ENCODE data around the gene PPDPF.

Gene PPDPF

DNA sequence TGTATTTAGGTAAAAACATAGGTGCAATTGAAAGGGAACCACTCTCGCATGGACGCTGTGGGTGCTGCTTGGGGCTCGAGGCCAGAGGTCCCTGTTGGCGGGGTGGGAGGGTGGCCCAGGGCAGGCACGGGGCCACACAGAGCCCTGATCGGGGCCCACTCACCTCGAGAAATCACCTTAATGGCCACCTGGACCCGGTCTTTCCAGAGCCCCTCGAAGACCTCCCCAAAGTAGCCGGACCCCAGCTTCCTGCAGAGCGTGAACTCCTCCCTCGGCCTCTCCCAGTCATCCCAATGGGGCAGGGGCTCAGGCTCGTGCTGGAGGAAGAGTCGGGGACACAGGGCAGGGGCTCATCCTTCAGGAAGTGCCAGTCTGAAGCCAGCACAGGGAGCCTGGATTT is 12.8 kb downstream of the PPDPF start:
- Histone ChIP-seq H3K4me3 (ENCODE audit: low read length) (no peak overlapping the region), H3K79me2 (ENCODE audit: low read length) (no peaks in the 10 kb centered on the region), H3K9me2 (replicated peaks; ENCODE audit: insufficient read depth, low read length) (no peaks in the 10 kb centered on the region), H3K27me3 (replicated peaks; ENCODE audit: insufficient read depth, low read length) (peaks cover 42% of the 10 kb centered on the region), H3K4me1 (ENCODE audit: low read length) (peaks cover 7% of the 10 kb centered on the region; the same call in 1 of the 2 replicates), H3K4me2 (ENCODE audit: low read depth, low read length) (no peak overlapping the region), H3K36me3 (replicated peaks; ENCODE audit: insufficient read depth, low read length) (no peaks in the 10 kb centered on the region), H2AFZ (ENCODE audit: low read length) (no peak overlapping the region), H3K9me3 (replicated peaks; ENCODE audit: insufficient read depth, low read length) (no peaks in the 10 kb centered on the region), H4K20me1 (ENCODE audit: insufficient read depth, low read length) (no peaks in the 10 kb centered on the region), H3K9ac (ENCODE audit: low read length) (no peak overlapping the region), H3F3A (ENCODE audit: insufficient read depth, low read length) (peaks cover 4% of the 10 kb centered on the region; the same call in 1 of the 2 replicates), H3K27ac (ENCODE audit: low read length) (no peak overlapping the region)
- no peak for DNase-seq
- no peak for TF ChIP-seq EZH2 (optimal IDR thresholded peaks at IDR 0.05; ENCODE audit: low read depth, low read length)
- TF ChIP-seq, protein P1, sequence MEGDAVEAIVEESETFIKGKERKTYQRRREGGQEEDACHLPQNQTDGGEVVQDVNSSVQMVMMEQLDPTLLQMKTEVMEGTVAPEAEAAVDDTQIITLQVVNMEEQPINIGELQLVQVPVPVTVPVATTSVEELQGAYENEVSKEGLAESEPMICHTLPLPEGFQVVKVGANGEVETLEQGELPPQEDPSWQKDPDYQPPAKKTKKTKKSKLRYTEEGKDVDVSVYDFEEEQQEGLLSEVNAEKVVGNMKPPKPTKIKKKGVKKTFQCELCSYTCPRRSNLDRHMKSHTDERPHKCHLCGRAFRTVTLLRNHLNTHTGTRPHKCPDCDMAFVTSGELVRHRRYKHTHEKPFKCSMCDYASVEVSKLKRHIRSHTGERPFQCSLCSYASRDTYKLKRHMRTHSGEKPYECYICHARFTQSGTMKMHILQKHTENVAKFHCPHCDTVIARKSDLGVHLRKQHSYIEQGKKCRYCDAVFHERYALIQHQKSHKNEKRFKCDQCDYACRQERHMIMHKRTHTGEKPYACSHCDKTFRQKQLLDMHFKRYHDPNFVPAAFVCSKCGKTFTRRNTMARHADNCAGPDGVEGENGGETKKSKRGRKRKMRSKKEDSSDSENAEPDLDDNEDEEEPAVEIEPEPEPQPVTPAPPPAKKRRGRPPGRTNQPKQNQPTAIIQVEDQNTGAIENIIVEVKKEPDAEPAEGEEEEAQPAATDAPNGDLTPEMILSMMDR (IDR thresholded peaks at IDR 0.05; ENCODE audit: low read length): no peak
- no peak for TF ChIP-seq EZH2phosphoT487 (IDR thresholded peaks at IDR 0.05; ENCODE audit: low read length)

DNA sequence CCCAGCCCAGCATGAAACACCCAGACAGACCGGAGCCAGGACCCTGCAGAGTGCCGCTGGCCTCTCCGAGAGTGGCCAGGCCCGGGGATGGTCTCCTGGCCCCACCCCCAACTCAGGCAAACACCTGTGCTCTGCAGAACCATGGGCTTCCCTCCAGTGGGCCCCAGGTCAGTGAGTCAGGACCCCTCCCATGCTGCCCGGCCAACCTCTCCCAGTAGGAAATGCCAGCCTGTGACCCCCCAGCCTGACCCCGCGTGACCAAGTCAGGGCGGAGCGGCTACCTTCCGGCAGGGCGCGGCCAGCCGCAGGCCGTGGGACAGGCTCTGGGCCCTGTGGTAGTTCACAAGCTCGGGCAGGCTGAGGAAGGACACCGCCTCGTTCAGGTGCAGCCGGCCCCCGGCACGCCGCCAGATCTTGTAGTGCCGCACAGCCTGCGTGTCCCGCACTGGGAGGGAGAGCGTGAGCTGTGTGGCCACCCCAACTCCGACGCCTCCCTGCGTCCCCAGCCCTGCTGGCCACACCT is 13.4 kb downstream of the PPDPF start:
- Histone ChIP-seq H3F3A (ENCODE audit: insufficient read depth, low read length) (peaks cover 4% of the 10 kb centered on the region; the same call in 1 of the 2 replicates), H3K4me2 (ENCODE audit: low read depth, low read length) (no peak overlapping the region), H3K36me3 (replicated peaks; ENCODE audit: insufficient read depth, low read length) (no peaks in the 10 kb centered on the region), H2AFZ (ENCODE audit: low read length) (no peak overlapping the region), H3K4me1 (ENCODE audit: low read length) (peaks cover 7% of the 10 kb centered on the region; the same call in 1 of the 2 replicates), H3K4me3 (ENCODE audit: low read length) (no peak overlapping the region), H3K9ac (ENCODE audit: low read length) (no peak overlapping the region), H4K20me1 (ENCODE audit: insufficient read depth, low read length) (no peaks in the 10 kb centered on the region), H3K9me2 (replicated peaks; ENCODE audit: insufficient read depth, low read length) (no peaks in the 10 kb centered on the region), H3K27me3 (replicated peaks; ENCODE audit: insufficient read depth, low read length) (peaks cover 41% of the 10 kb centered on the region), H3K79me2 (ENCODE audit: low read length) (no peaks in the 10 kb centered on the region), H3K9me3 (replicated peaks; ENCODE audit: insufficient read depth, low read length) (no peaks in the 10 kb centered on the region), H3K27ac (ENCODE audit: low read length) (no peak overlapping the region)
- DNase-seq: no peak
- TF ChIP-seq EZH2 (optimal IDR thresholded peaks at IDR 0.05; ENCODE audit: low read depth, low read length) (no peak), EZH2phosphoT487 (IDR thresholded peaks at IDR 0.05; ENCODE audit: low read length) (no peak)
- TF ChIP-seq, protein P1 (IDR thresholded peaks at IDR 0.05; ENCODE audit: low read length): no peak

DNA sequence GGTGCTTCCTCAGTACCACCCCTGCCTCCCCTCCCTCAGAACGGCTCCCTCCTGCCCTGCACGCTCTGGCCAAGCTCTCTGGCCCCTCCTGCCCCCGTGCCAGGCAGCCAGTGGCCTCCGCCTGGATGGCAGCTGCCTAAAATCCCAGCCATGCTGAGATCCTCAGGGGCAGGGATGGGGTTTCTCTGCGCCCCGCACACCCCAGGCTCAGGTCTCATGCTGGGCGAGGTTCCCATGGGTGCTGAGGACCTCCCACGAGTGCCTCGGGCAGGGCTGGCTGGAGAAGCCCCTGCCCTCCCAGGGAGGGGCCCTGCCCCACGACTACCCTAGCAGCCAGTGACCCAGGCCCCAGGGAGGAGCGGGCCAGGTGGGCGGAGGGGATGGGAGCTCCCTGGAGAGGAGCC is 13.9 kb downstream of the PPDPF start:
- H2AFZ ChIP-seq (ENCODE audit: low read length): no peak overlapping the region
- no peaks in the 10 kb centered on the region for H3K9me2 ChIP-seq (replicated peaks; ENCODE audit: insufficient read depth, low read length)
- no peak overlapping the region for H3K27ac ChIP-seq (ENCODE audit: low read length)
- H3K4me2 ChIP-seq (ENCODE audit: low read depth, low read length): no peak overlapping the region
- H3K79me2 ChIP-seq (ENCODE audit: low read length): no peaks in the 10 kb centered on the region
- no peaks in the 10 kb centered on the region for H3K9me3 ChIP-seq (replicated peaks; ENCODE audit: insufficient read depth, low read length)
- H4K20me1 ChIP-seq (ENCODE audit: insufficient read depth, low read length): no peaks in the 10 kb centered on the region
- H3F3A ChIP-seq (ENCODE audit: insufficient read depth, low read length): 0 out of 2 replicates have a peak, but pooled peaks cover 4% of the 10 kb centered on the region
- H3K9ac ChIP-seq (ENCODE audit: low read length): no peak overlapping the region
- no peaks in the 10 kb centered on the region for H3K36me3 ChIP-seq (replicated peaks; ENCODE audit: insufficient read depth, low read length)
- H3K4me3 ChIP-seq (ENCODE audit: low read length): no peak overlapping the region
- TF ChIP-seq EZH2 (optimal IDR thresholded peaks at IDR 0.05; ENCODE audit: low read depth, low read length) (no peak), EZH2phosphoT487 (IDR thresholded peaks at IDR 0.05; ENCODE audit: low read length) (no peak)
- TF ChIP-seq, protein P1 (IDR thresholded peaks at IDR 0.05; ENCODE audit: low read length): no peak
- no peak for DNase-seq
- peaks cover 7% of the 10 kb centered on the region; the same call in 1 of the 2 replicates for H3K4me1 ChIP-seq (ENCODE audit: low read length)
- H3K27me3 ChIP-seq (replicated peaks; ENCODE audit: insufficient read depth, low read length): peaks cover 41% of the 10 kb centered on the region

Data from MM.1S (cell line).